Retinal pigment epithelial cell (primary cell): ENCODE data around the gene SCAF11.

Experiments
- DNase-seq: peaks from one replicate; pipeline ENCODE4 v3.0.0-alpha.2; 2010; ENCODE audit warnings: low read depth
- H3K4me3 ChIP-seq: 2 replicates; pipeline ENCODE4 v1.5.1; 2011; ENCODE audit warnings: mild to moderate bottlenecking, low read length, control low read depth, moderate library complexity
- CTCF ChIP-seq: conservative IDR thresholded peaks from 2 replicates; pipeline ENCODE4 v1.5.1; 2011; ENCODE audit warnings: low read depth, low read length, control low read depth, inconsistent platforms

Gene SCAF11

GRCh38 chr12:45878630-45879255 is 111.6 kb downstream of the SCAF11 start:
- H3K4me3 ChIP-seq, result no peak overlapping the region
- TF ChIP-seq CTCF, result no peak
- DNase-seq, result no peak

GRCh38 chr12:45877069-45877468 is 113.3 kb downstream of the SCAF11 start:
- TF ChIP-seq CTCF, result no peak
- DNase-seq, result no peak
- H3K4me3 ChIP-seq, result no peak overlapping the region

GRCh38 chr12:45872446-45872845 is 117.9 kb downstream of the SCAF11 start:
- H3K4me3 ChIP-seq, result no peak overlapping the region
- TF ChIP-seq CTCF, result no peak
- no peak for DNase-seq
